Activated CD4-positive, alpha-beta T cell treated with anti-CD3 and anti-CD28 coated beads, Interleukin-2, amount 10 ng/mL, durations not matched to agents 7 days and 5 days (primary cell): Measurements from ENCODE around the gene CNPY4. TPM values are rescaled to one million over a fixed set of nuclear protein-coding genes. Genes with fewer than 3 reads are reported as not detected.
A peak's percentile ranks its signal among the peaks of the same experiment; 100 is the strongest.

Source experiments
- CTCF ChIA-PET: fragments of 350-600 bp; sonication (Branson Sonifier 250); formaldehyde crosslinking; loops from one replicate; lab custom pipeline; 2021; ENCODE audit warnings: antibody characterized with exemption; lab: Charles Lee
- POLR2A ChIA-PET: fragments of 350-600 bp; sonication (Branson Sonifier 250); formaldehyde crosslinking; loops from one replicate; lab custom pipeline; 2021; ENCODE audit warnings: antibody characterized with exemption; lab: Charles Lee
- DNase-seq: peaks from one replicate; pipeline ENCODE4 v3.0.0-alpha.2; 2020
- H3K27ac Mint-ChIP-seq: one replicate; pipeline ENCODE4 v1.8.0; 2021; ENCODE audit warnings: mild to moderate bottlenecking, moderate library complexity, mixed read lengths
- H3K27me3 Mint-ChIP-seq: one replicate; pipeline ENCODE4 v1.8.0; 2021; ENCODE audit warnings: mixed read lengths
- H3K36me3 Mint-ChIP-seq: one replicate; pipeline ENCODE4 v1.8.0; 2021; ENCODE audit warnings: low read depth, mixed read lengths
- H3K4me1 Mint-ChIP-seq: one replicate; pipeline ENCODE4 v1.8.0; 2021; ENCODE audit warnings: mixed read lengths
- H3K4me3 Mint-ChIP-seq: one replicate; pipeline ENCODE4 v1.8.0; 2021; ENCODE audit warnings: mild to moderate bottlenecking, moderate library complexity, mixed read lengths
- H3K9me3 Mint-ChIP-seq: one replicate; pipeline ENCODE4 v1.8.0; 2021; ENCODE audit warnings: mixed read lengths
- total RNA-seq, 2 experiments: library from RNA; stranded (reverse); gene quantifications; one replicate each; pipeline ENCODE4 v1.2.3, GENCODE V29; 2021

Gene CNPY4
- total RNA-seq, 2 experiments from 2014 or later, result 40.5 to 40.7 TPM

DNA sequence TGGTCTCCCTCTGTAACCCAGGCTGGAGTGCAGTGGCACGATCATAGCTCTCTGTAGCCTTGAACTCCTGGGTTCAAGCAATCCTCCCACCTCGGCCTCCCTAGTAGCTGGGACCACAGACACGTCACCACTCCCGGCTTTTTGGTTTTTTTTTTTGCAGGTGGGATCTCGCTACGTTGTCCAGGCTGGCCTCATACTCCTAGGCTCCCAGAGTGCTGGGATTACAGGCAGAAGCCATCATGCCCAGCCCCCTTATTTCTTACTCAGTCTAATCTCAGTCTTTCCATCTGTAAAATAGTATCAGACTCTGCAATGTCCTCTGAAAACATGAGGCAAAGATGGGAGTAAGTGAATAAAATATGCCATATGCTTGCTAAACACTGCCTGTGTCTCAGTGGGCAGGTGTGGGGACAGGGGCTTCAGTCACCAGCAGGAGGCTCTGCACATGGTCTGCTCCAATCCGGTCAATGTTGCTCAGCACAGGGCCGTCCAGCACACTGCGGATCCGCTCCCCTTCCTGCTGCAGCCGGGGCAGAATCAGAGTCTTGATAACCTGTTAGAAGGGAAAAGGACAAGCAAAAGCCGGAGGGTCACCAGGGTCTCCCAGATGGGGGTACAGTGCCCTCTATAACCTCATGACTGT, 9.8 kb upstream of the CNPY4 start:
- Mint-ChIP-seq H3K4me1 (no peaks in the 10 kb centered on the region), H3K27ac (no peak overlapping the region), H3K27me3 (no peaks in the 10 kb centered on the region), H3K9me3 (no peaks in the 10 kb centered on the region), H3K36me3 (peaks cover 41% of the 10 kb centered on the region), H3K4me3 (no peak overlapping the region)
- POLR2A ChIA-PET, result no interaction called here
- DNase-seq, result no peak
- CTCF ChIA-PET, result interaction anchor here (0.6 kb wide), 1 partner anchor 163 kb away, joined by 3 read pairs; no protein-coding TSS in a partner anchor

- no peak overlapping the region for H3K27ac Mint-ChIP-seq
- CTCF ChIA-PET, result interaction anchor here (5.9 kb wide), 1 partner anchor 10 kb away, joined by 26 read pairs; the partner anchor contains the start of genes AP4M1 and MCM7
- H3K4me1 Mint-ChIP-seq, result no peaks in the 10 kb centered on the region
- DNase-seq, result no peak
- H3K36me3 Mint-ChIP-seq, result peaks cover 41% of the 10 kb centered on the region
- H3K9me3 Mint-ChIP-seq, result no peaks in the 10 kb centered on the region
- no peak overlapping the region for H3K4me3 Mint-ChIP-seq
- POLR2A ChIA-PET, result interaction anchor here (0.6 kb wide), 1 partner anchor 54 kb away, joined by 3 read pairs; no protein-coding TSS in a partner anchor
- H3K27me3 Mint-ChIP-seq, result no peaks in the 10 kb centered on the region
Observed at GRCh38 chr7:100111156-100111555, 8.3 kb upstream of the CNPY4 start.

DNA sequence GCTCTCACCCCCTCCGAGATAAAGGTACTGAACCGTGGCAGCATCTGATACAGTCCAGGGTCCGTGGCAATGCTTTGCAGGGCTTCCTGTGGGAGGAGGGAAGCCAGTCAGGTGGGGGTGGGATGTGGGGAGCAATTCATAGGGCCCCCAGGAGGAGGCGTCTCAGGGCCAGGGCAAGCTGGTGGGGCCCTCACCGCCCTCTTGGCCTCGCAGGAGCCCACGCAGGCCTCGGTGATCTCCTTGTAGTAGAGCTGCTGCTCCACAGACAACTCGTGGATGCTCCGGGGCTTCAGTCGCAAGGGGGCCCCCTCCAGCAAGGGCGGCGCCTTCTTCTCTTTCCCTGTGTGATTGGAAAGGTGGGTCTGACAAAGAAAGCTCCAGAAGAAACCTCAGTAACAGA, 7.5 kb upstream of the CNPY4 start:
- Mint-ChIP-seq H3K27me3 (no peaks in the 10 kb centered on the region), H3K4me3 (no peak overlapping the region), H3K4me1 (peaks cover 1% of the 10 kb centered on the region), H3K9me3 (no peaks in the 10 kb centered on the region), H3K27ac (no peak overlapping the region), H3K36me3 (peaks cover 41% of the 10 kb centered on the region)
- no peak for DNase-seq
- POLR2A ChIA-PET, result no interaction called here
- CTCF ChIA-PET, result interaction anchor here (0.7 to 5.9 kb wide), 2 partner anchors 10 to 123 kb away, joined by 3 to 26 read pairs; partner anchors contain the start of genes AP4M1 and MCM7

DNA sequence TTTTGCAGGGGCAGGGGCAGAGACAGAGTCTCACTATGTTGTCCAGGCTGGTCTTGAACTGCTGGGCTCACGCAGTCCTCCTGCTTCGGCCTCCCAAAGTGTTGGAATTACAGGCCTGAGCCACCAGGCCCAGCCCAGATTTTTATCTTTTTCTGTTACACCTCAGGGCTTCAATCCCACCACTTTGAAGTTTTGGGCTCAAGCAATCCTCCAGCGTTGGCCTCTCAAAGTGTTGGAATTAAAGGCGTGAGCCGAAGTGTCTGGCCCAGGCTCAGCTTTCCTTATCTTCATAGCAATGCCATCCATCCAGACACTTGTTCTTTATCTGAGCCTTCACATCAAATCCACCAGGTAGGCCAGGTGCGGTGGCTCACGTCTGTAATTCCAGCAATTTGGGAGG, 4.4 kb upstream of the CNPY4 start:
- Mint-ChIP-seq H3K27me3 (no peaks in the 10 kb centered on the region), H3K4me1 (peaks cover 12% of the 10 kb centered on the region), H3K9me3 (no peaks in the 10 kb centered on the region), H3K36me3 (peaks cover 34% of the 10 kb centered on the region), H3K27ac (no peak overlapping the region), H3K4me3 (no peak overlapping the region)
- ChIA-PET CTCF (interaction anchor here (1.0 to 5.9 kb wide), 2 partner anchors 13 to 234 kb away, joined by 3 to 26 read pairs; partner anchors contain the start of genes AP4M1 and MCM7), POLR2A (no interaction called here)
- DNase-seq, result no peak

DNA sequence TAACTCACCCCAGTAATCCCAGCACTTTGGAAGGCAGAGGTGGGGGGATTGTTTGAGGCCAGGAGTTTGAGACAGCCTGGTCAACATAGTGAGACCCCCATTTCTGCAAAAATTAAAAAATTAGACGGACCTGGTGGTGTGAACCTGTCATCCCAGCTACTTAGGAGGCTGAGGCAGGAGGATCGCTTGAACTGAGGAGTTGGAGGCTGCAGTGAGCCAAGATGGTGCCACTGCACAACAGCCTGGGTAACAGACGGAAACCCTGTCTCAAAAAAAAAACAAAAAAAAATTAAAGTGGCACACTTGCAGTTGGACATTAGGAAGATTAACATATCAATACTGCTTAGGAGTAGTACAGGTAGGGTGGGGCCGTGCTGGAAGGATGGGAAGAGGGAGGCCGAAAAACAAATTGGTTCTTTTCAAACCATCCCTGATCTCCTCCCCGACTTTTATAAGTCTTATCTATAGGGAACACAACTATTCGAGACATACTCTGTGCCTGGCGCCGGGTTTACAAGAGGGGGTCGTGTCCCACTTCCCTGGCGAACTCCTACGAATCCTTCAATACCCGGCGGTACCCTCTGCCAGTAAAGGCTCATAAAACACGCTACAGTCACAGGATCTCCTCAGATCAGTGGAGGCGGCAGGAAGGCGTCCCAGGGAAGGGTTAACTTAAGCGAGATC, 904 bp upstream of the CNPY4 start:
- peaks cover 23% of the 10 kb centered on the region for H3K36me3 Mint-ChIP-seq
- H3K4me1 Mint-ChIP-seq, result peaks cover 24% of the 10 kb centered on the region
- no peak for DNase-seq
- CTCF ChIA-PET, result no interaction called here
- H3K27me3 Mint-ChIP-seq, result no peaks in the 10 kb centered on the region
- peak overlapping the region; percentile 83 for H3K4me3 Mint-ChIP-seq
- POLR2A ChIA-PET, result no interaction called here
- no peaks in the 10 kb centered on the region for H3K9me3 Mint-ChIP-seq
- peak overlapping the region; percentile 99 for H3K27ac Mint-ChIP-seq

GRCh38 chr7:100119970-100120732, 717 bp downstream of the CNPY4 start:
- H3K27me3 Mint-ChIP-seq, result no peaks in the 10 kb centered on the region
- DNase-seq, result peak; percentile 77
- ChIA-PET POLR2A (no interaction called here), CTCF (interaction anchor here (0.7 to 5.2 kb wide), 4 partner anchors 11 to 38 kb away, joined by 3 to 36 read pairs (median 4); partner anchors contain the start of genes AP4M1 and MCM7)
- H3K36me3 Mint-ChIP-seq, result peaks cover 30% of the 10 kb centered on the region
- H3K27ac Mint-ChIP-seq, result peak overlapping the region; percentile 99
- H3K4me3 Mint-ChIP-seq, result peak overlapping the region; percentile 83
- peaks cover 34% of the 10 kb centered on the region for H3K4me1 Mint-ChIP-seq
- H3K9me3 Mint-ChIP-seq, result no peaks in the 10 kb centered on the region

DNA sequence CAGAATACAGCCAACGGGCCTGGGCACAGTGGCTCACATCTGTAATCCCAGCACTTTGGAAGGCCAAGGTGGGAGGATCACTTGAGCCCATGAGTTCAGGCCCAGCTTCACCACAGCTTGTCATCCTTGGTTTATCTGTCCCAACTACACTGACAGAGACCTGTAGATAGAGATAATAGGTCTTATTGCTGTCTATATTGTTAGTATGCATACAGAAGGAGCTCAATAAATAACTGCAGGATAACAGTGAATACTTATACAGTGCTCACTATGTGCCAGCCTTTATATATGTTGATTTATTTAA, 1.3 kb downstream of the CNPY4 start:
- no peak for DNase-seq
- no peaks in the 10 kb centered on the region for H3K27me3 Mint-ChIP-seq
- CTCF ChIA-PET, result interaction anchor here (0.7 to 5.2 kb wide), 5 partner anchors 10 to 308 kb away, joined by 3 to 36 read pairs (median 3); partner anchors contain the start of genes AP4M1, MCM7 and ZCWPW1
- H3K4me1 Mint-ChIP-seq, result peaks cover 38% of the 10 kb centered on the region
- H3K9me3 Mint-ChIP-seq, result no peaks in the 10 kb centered on the region
- H3K4me3 Mint-ChIP-seq, result peak overlapping the region; percentile 83
- H3K36me3 Mint-ChIP-seq, result peaks cover 31% of the 10 kb centered on the region
- POLR2A ChIA-PET, result no interaction called here
- H3K27ac Mint-ChIP-seq, result peak overlapping the region; percentile 99

- H3K27me3 Mint-ChIP-seq, result no peaks in the 10 kb centered on the region
- DNase-seq, result no peak
- H3K9me3 Mint-ChIP-seq, result no peaks in the 10 kb centered on the region
- ChIA-PET CTCF (interaction anchor here (0.6 to 5.2 kb wide), 5 partner anchors 9 to 446 kb away, joined by 3 to 36 read pairs (median 4); partner anchors contain the start of genes AP4M1, MCM7 and ZCWPW1), POLR2A (no interaction called here)
- H3K4me3 Mint-ChIP-seq, result no peak overlapping the region
- peaks cover 49% of the 10 kb centered on the region for H3K4me1 Mint-ChIP-seq
- H3K27ac Mint-ChIP-seq, result no peak overlapping the region
- H3K36me3 Mint-ChIP-seq, result peaks cover 37% of the 10 kb centered on the region
Observed at GRCh38 chr7:100122067-100122466, 2.6 kb downstream of the CNPY4 start.

DNA sequence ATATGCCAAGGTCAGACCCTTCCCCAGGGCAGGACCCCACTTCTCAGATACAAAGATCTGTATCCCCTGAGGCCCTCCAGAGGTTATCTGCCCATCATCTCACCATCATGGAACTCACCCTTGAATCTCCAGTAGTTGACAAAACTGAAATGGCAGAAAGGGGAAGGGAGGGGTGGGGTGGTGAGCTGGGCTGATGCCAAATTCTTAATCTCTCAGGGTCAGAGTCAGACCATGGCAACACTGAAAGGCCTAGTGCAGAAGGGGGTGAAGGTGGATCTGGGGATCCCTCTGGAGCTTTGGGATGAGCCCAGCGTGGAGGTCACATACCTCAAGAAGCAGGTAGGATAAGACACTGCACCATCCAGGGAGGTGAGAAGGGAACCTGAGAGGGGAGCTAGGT, 3.1 kb downstream of the CNPY4 start:
- H3K4me1 Mint-ChIP-seq, result peaks cover 49% of the 10 kb centered on the region
- H3K9me3 Mint-ChIP-seq, result no peaks in the 10 kb centered on the region
- peaks cover 37% of the 10 kb centered on the region for H3K36me3 Mint-ChIP-seq
- POLR2A ChIA-PET, result no interaction called here
- peak overlapping the region; percentile 19 for H3K27ac Mint-ChIP-seq
- no peak for DNase-seq
- CTCF ChIA-PET, result interaction anchor here (0.6 to 5.2 kb wide), 3 partner anchors 8 to 447 kb away, joined by 3 to 36 read pairs (median 4); no protein-coding TSS in a partner anchor
- H3K4me3 Mint-ChIP-seq, result no peak overlapping the region
- no peaks in the 10 kb centered on the region for H3K27me3 Mint-ChIP-seq

GRCh38 chr7:100124301-100125230, 5.1 kb downstream of the CNPY4 start:
- H3K36me3 Mint-ChIP-seq, result peaks cover 30% of the 10 kb centered on the region
- ChIA-PET POLR2A (no interaction called here), CTCF (interaction anchor here (0.6 to 5.2 kb wide), 8 partner anchors 6 to 130 kb away, joined by 3 to 36 read pairs (median 4); partner anchors contain the start of genes AP4M1, MCM7 and PVRIG)
- H3K27me3 Mint-ChIP-seq, result no peaks in the 10 kb centered on the region
- no peaks in the 10 kb centered on the region for H3K9me3 Mint-ChIP-seq
- no peak for DNase-seq
- H3K4me3 Mint-ChIP-seq, result peak overlapping the region; percentile 100
- H3K27ac Mint-ChIP-seq, result peak overlapping the region; percentile 100
- peaks cover 47% of the 10 kb centered on the region for H3K4me1 Mint-ChIP-seq

DNA sequence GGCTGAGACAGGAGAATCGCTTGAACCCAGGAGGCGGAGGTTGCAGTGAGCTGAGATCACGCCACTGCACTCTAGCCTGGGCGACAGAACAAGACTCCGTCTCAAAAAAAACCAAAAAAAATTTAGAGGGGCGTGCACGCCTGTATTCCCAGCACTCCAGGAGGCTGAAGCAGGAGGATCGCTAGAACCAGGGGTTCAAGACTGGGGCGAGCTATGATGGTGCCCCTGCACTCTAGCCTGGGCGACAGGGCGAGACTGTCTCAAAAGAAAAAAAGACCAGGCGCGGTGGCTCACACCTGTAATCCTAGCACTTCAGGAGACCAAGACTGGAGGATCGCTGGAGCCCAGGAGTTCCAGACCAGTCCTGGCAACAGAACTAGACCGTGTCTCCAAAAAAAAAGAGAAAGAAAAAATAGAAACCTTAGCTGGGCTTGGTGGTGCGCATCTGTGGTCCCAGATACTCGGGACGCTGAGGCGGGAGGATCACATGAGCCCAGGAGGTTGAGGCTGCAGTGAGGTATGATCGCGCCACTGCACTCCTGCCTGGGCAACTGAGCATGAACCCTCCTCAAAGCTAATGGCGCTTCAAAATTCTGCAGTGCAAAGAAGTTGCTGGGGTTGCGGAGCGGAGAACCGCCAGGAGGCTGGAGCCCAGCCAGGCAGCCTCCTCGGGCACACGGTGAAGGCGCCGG, 7.0 kb downstream of the CNPY4 start:
- Mint-ChIP-seq H3K27me3 (no peaks in the 10 kb centered on the region), H3K4me3 (peak overlapping the region; percentile 100), H3K9me3 (no peaks in the 10 kb centered on the region), H3K36me3 (peaks cover 30% of the 10 kb centered on the region), H3K27ac (peak overlapping the region; percentile 100), H3K4me1 (peaks cover 50% of the 10 kb centered on the region)
- POLR2A ChIA-PET, result interaction anchor here (0.6 to 0.7 kb wide), 2 partner anchors 26 to 171 kb away, joined by 3 read pairs; no protein-coding TSS in a partner anchor
- CTCF ChIA-PET, result interaction anchor here (0.5 to 1.1 kb wide), 10 partner anchors 21 to 496 kb away, joined by 3 to 7 read pairs (median 4); no protein-coding TSS in a partner anchor
- DNase-seq, result no peak
